HCT116 (cell line): ENCODE data around the gene MNAT1. TPM values are rescaled to one million over a fixed set of nuclear protein-coding genes. Genes with fewer than 3 reads are reported as not detected.

ENCODE experiments used
- ATAC-seq: fragments of 200-7000 bp; cut with Tn5 transposase; 2 replicates; pipeline ENCODE4 v1.9.1; 2020; ENCODE audit warnings: mild to moderate bottlenecking, moderate library complexity
- BruUV-seq: library from RNA; stranded (reverse); fragments of 400-500 nt; replicated peaks from 2 replicates; lab custom pipeline; 2021; lab: Mats Ljungman, UMichigan
- CTCF ChIA-PET: fragments of 300-600 bp; sonication (Branson Sonifier 250); formaldehyde crosslinking; loops from one replicate; lab custom pipeline; 2021; ENCODE audit warnings: antibody characterized with exemption; lab: Charles Lee
- POLR2A ChIA-PET: fragments of 300-600, 350-600 bp; sonication (Branson Sonifier 250); formaldehyde crosslinking; loops from one replicate; lab custom pipeline; 2021; ENCODE audit warnings: antibody characterized with exemption; lab: Charles Lee
- RAD21 ChIA-PET, 2 experiments: fragments of 300-600 bp; sonication (Branson Sonifier 250); formaldehyde crosslinking; loops; one replicate each; lab custom pipeline; 2023; ENCODE audit warnings: low total read pairs in 2 of 2; ENCODE audit not compliant: uncharacterized antibody in 2 of 2, unreplicated experiment in 2 of 2, low non-redundant PET in 1 of 2; lab: Charles Lee
- DNase-seq: peaks from one replicate; pipeline ENCODE4 v3.0.0-alpha.2; 2010; ENCODE audit warnings: low read depth, low spot score
- H2AFZ ChIP-seq: fragments of 200-600 bp; shearing (Covaris generic), sonication (generic); 2 replicates; pipeline ENCODE4 v1.6.1; 2017; ENCODE audit warnings: low read depth, mixed run types, mixed read lengths, antibody characterized with exemption, low read length; ENCODE audit not compliant: poor library complexity, severe bottlenecking
- H3K27ac ChIP-seq: 2 replicates; pipeline ENCODE4 v1.5.1; 2012; ENCODE audit warnings: low read depth, low read length
- H3K27me3 ChIP-seq: fragments of 200-600 bp; sonication (generic); 2 replicates; pipeline ENCODE4 v1.6.1; 2016; ENCODE audit warnings: mixed run types, low read length, mixed read lengths; ENCODE audit not compliant: insufficient read depth
- H3K36me3 ChIP-seq, 2 experiments: fragments of 200-500 bp in 1 of 2; fragments of 200-600 bp in 1 of 2; sonication (Bioruptor generic) in 1 of 2; sonication (generic) in 1 of 2; 2 replicates each; pipeline versions ENCODE4 v1.5.1 to v1.6.1; 2014 to 2016; ENCODE audit warnings: low read length in 2 of 2, inconsistent platforms in 1 of 2, mixed read lengths in 1 of 2, mixed run types in 1 of 2; ENCODE audit not compliant: insufficient read depth in 2 of 2, control insufficient read depth in 1 of 2
- H3K4me1 ChIP-seq, 2 experiments: fragments of 200-600 bp in 1 of 2; sonication (generic) in 1 of 2; 2 replicates each; pipeline versions ENCODE4 v1.5.1 to v1.6.1; 2012 to 2017; ENCODE audit warnings: low read length in 2 of 2, inconsistent platforms in 1 of 2, mild to moderate bottlenecking in 1 of 2, mixed read lengths in 1 of 2, mixed run types in 1 of 2, moderate library complexity in 1 of 2; ENCODE audit not compliant: insufficient read depth in 2 of 2, control insufficient read depth in 1 of 2
- H3K4me2 ChIP-seq: fragments of 200-600 bp; sonication (generic); 2 replicates; pipeline ENCODE4 v1.6.1; 2017; ENCODE audit warnings: mixed run types, low read length, mixed read lengths
- H3K4me3 ChIP-seq, 2 experiments: fragments of 200-600 bp in 1 of 2; sonication (generic) in 1 of 2; replicated peaks in 1 of 2; 2 replicates each; pipeline ENCODE4 v1.5.1; 2011 to 2016; ENCODE audit warnings: low read length in 2 of 2, control low read depth in 1 of 2, low read depth in 1 of 2, mild to moderate bottlenecking in 1 of 2, mixed read lengths in 1 of 2, mixed run types in 1 of 2
- H3K79me2 ChIP-seq: fragments of 200-600 bp; sonication (generic); 2 replicates; pipeline ENCODE4 v1.6.1; 2017; ENCODE audit warnings: mild to moderate bottlenecking, mixed run types, low read length, moderate library complexity, mixed read lengths; ENCODE audit not compliant: insufficient read depth
- H3K9ac ChIP-seq: fragments of 200-600 bp; sonication (generic); 2 replicates; pipeline ENCODE4 v1.6.1; 2016; ENCODE audit warnings: low read length, mixed read lengths
- H3K9me2 ChIP-seq: fragments of 200-600 bp; sonication (generic), shearing (Covaris generic); 2 replicates; pipeline ENCODE4 v1.6.1; 2017; ENCODE audit warnings: mixed run types, mild to moderate bottlenecking, moderate library complexity; ENCODE audit not compliant: insufficient read depth
- H3K9me3 ChIP-seq, 2 experiments: fragments of 200-500 bp in 1 of 2; fragments of 200-600 bp in 1 of 2; sonication (Bioruptor generic) in 1 of 2; sonication (generic) in 1 of 2; 2 replicates each; pipeline ENCODE4 v1.6.1; 2014 to 2017; ENCODE audit warnings: low read length in 2 of 2, mixed read lengths in 2 of 2, inconsistent platforms in 1 of 2, low read depth in 1 of 2, mild to moderate bottlenecking in 1 of 2, mixed run types in 1 of 2, moderate library complexity in 1 of 2; ENCODE audit not compliant: control insufficient read depth in 1 of 2, insufficient read depth in 1 of 2
- H4K20me1 ChIP-seq: fragments of 200-600 bp; sonication (generic), shearing (Covaris generic); 2 replicates; pipeline ENCODE4 v1.6.1; 2017; ENCODE audit warnings: mixed run types, mild to moderate bottlenecking, moderate library complexity; ENCODE audit not compliant: insufficient read depth
- CBX3 ChIP-seq: IDR thresholded peaks from 2 replicates; pipeline ENCODE4 v1.6.1; 2012; ENCODE audit warnings: low read depth
- CEBPB ChIP-seq: IDR thresholded peaks from 2 replicates; pipeline ENCODE4 v1.6.1; 2012; ENCODE audit warnings: low read depth
- CTCF ChIP-seq, 3 experiments: fragments of 200-600 bp in 1 of 3; sonication (generic) in 1 of 3; IDR thresholded peaks in 2 of 3; conservative IDR thresholded peaks in 1 of 3; 2 replicates each; pipeline ENCODE4 v1.5.1; 2012 to 2017; ENCODE audit warnings: low read depth in 2 of 3, low read length in 2 of 3, antibody characterized with exemption in 1 of 3, borderline replicate concordance in 1 of 3, control low read depth in 1 of 3, mild to moderate bottlenecking in 1 of 3, mixed read lengths in 1 of 3, mixed run types in 1 of 3, moderate library complexity in 1 of 3; ENCODE audit not compliant: insufficient read depth in 1 of 3
- ELF1 ChIP-seq: IDR thresholded peaks from 2 replicates; pipeline ENCODE4 v1.6.1; 2012; ENCODE audit warnings: low read depth, borderline replicate concordance
- EZH2 ChIP-seq: fragments of 200-600 bp; sonication (generic); IDR thresholded peaks from 2 replicates; pipeline ENCODE4 v1.6.1; 2017; ENCODE audit warnings: antibody characterized with exemption, mixed run types
- JUND ChIP-seq: IDR thresholded peaks from 2 replicates; pipeline ENCODE4 v1.6.1; 2012
- POLR2A ChIP-seq: IDR thresholded peaks from 2 replicates; pipeline ENCODE4 v1.7.0; 2011; ENCODE audit warnings: borderline replicate concordance; ENCODE audit not compliant: insufficient read depth, insufficient read length; ENCODE audit errors: extremely low read depth
- POLR2AphosphoS5 ChIP-seq: IDR thresholded peaks from 2 replicates; pipeline ENCODE4 v1.6.1; 2011; ENCODE audit warnings: mild to moderate bottlenecking, low read depth, low read length, moderate library complexity
- RAD21 ChIP-seq: IDR thresholded peaks from 2 replicates; pipeline ENCODE4 v1.6.1; 2012; ENCODE audit warnings: low read depth, mild to moderate bottlenecking
- SP1 ChIP-seq: IDR thresholded peaks from 2 replicates; pipeline ENCODE4 v1.6.1; 2012; ENCODE audit warnings: low read depth
- TCF7L2 ChIP-seq: IDR thresholded peaks from 2 replicates; pipeline ENCODE4 v1.7.0; 2011; ENCODE audit warnings: borderline replicate concordance, inconsistent platforms; ENCODE audit not compliant: insufficient read depth, insufficient read length; ENCODE audit errors: extremely low read depth
- YY1 ChIP-seq: IDR thresholded peaks from 2 replicates; pipeline ENCODE4 v1.6.1; 2011; ENCODE audit warnings: low read length, low read depth, moderate library complexity, mild to moderate bottlenecking; ENCODE audit not compliant: insufficient replicate concordance; ENCODE audit errors: extremely low read depth
- intact Hi-C: fragments of 100-400 bp; cut with micrococcal nuclease; formaldehyde crosslinking; loops from 2 replicates; pipeline ENCODE4 v1.10.0; 2022
- total RNA-seq: library from RNA; stranded (reverse); gene quantifications from one replicate; pipeline ENCODE4 v1.2.1, GENCODE V29; 2021; ENCODE audit not compliant: unreplicated experiment
- TF ChIP-seq, protein P1 (sequence below): IDR thresholded peaks from 2 replicates; pipeline ENCODE4 v1.6.1; 2011; ENCODE audit warnings: mild to moderate bottlenecking, low read length, moderate library complexity; ENCODE audit not compliant: insufficient replicate concordance; ENCODE audit errors: extremely low read depth
- TF ChIP-seq, protein P2 (sequence below): IDR thresholded peaks from 2 replicates; pipeline ENCODE4 v1.6.1; 2012; ENCODE audit warnings: low read depth
- TF ChIP-seq, protein P3 (sequence below): IDR thresholded peaks from 2 replicates; pipeline ENCODE4 v1.6.1; 2012

MNAT1 gene
- total RNA-seq, 1 experiment from 2014 or later: 49.3 TPM

DNA sequence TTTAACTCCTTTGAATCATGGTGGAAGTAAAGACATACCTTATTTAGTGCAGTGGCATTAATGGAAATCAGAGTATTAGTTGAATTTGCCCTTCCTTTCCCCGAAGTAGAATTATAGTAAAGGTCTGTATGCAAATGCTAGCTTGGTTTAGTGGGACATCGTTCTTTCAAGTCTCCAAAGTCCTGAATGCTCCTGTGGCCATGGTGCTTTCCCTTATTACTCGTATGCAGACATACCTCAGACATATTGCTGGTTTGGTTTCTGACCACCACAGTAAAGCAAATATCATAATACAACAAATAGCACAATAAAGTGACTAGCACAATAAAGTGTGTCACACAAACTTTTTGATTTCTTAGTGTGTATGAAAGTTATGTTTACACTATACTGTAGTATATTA, 52.3 kb downstream of the MNAT1 start:
- no TSS peak for BruUV-seq
- no peaks in the 10 kb centered on the region for H4K20me1 ChIP-seq
- H3K79me2 ChIP-seq: peaks cover 11% of the 10 kb centered on the region
- TF ChIP-seq RAD21 (no peak), POLR2AphosphoS5 (no peak), EZH2 (no peak), SP1 (no peak), CTCF (IDR thresholded peaks at IDR 0.05 in 2 of 3, conservative IDR thresholded peaks at IDR 0.05 in 1 of 3; ENCODE audit: borderline replicate concordance in 1 of 3, insufficient read depth in 1 of 3, low read depth in 2 of 3, low read length in 2 of 3) (no peak), YY1 (no peak), TCF7L2 (no peak), POLR2A (no peak), JUND (no peak), ELF1 (no peak), CEBPB (no peak), CBX3 (no peak)
- TF ChIP-seq, protein P1, sequence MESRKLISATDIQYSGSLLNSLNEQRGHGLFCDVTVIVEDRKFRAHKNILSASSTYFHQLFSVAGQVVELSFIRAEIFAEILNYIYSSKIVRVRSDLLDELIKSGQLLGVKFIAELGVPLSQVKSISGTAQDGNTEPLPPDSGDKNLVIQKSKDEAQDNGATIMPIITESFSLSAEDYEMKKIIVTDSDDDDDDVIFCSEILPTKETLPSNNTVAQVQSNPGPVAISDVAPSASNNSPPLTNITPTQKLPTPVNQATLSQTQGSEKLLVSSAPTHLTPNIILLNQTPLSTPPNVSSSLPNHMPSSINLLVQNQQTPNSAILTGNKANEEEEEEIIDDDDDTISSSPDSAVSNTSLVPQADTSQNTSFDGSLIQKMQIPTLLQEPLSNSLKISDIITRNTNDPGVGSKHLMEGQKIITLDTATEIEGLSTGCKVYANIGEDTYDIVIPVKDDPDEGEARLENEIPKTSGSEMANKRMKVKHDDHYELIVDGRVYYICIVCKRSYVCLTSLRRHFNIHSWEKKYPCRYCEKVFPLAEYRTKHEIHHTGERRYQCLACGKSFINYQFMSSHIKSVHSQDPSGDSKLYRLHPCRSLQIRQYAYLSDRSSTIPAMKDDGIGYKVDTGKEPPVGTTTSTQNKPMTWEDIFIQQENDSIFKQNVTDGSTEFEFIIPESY: no peak
- TF ChIP-seq, protein P2, sequence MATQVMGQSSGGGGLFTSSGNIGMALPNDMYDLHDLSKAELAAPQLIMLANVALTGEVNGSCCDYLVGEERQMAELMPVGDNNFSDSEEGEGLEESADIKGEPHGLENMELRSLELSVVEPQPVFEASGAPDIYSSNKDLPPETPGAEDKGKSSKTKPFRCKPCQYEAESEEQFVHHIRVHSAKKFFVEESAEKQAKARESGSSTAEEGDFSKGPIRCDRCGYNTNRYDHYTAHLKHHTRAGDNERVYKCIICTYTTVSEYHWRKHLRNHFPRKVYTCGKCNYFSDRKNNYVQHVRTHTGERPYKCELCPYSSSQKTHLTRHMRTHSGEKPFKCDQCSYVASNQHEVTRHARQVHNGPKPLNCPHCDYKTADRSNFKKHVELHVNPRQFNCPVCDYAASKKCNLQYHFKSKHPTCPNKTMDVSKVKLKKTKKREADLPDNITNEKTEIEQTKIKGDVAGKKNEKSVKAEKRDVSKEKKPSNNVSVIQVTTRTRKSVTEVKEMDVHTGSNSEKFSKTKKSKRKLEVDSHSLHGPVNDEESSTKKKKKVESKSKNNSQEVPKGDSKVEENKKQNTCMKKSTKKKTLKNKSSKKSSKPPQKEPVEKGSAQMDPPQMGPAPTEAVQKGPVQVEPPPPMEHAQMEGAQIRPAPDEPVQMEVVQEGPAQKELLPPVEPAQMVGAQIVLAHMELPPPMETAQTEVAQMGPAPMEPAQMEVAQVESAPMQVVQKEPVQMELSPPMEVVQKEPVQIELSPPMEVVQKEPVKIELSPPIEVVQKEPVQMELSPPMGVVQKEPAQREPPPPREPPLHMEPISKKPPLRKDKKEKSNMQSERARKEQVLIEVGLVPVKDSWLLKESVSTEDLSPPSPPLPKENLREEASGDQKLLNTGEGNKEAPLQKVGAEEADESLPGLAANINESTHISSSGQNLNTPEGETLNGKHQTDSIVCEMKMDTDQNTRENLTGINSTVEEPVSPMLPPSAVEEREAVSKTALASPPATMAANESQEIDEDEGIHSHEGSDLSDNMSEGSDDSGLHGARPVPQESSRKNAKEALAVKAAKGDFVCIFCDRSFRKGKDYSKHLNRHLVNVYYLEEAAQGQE: no peak
- TF ChIP-seq, protein P3, sequence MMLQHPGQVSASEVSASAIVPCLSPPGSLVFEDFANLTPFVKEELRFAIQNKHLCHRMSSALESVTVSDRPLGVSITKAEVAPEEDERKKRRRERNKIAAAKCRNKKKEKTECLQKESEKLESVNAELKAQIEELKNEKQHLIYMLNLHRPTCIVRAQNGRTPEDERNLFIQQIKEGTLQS: no peak
- no peaks in the 10 kb centered on the region for H3K9me3 ChIP-seq
- H3K4me1 ChIP-seq: no peaks in the 10 kb centered on the region
- no peaks in the 10 kb centered on the region for H3K36me3 ChIP-seq
- ChIA-PET RAD21 (no interaction called here), CTCF (no interaction called here), POLR2A (no interaction called here)
- DNase-seq (no peak), ATAC-seq (no peak)
- no peak overlapping the region for H3K4me3 ChIP-seq
- H3K9me2 ChIP-seq: no peaks in the 10 kb centered on the region
- no peaks in the 10 kb centered on the region for H3K27me3 ChIP-seq
- H3K9ac ChIP-seq: no peak overlapping the region
- intact Hi-C loops: no loop called here
- no peak overlapping the region for H3K27ac ChIP-seq
- no peak overlapping the region for H2AFZ ChIP-seq
- no peak overlapping the region for H3K4me2 ChIP-seq
